Neural cell (in vitro differentiated cells): ENCODE results near the gene ISCA2.

Experiments
- EZH2 ChIP-seq: fragments of 200-600, 300-800 bp; shearing (Covaris generic), sonication (generic); IDR thresholded peaks from 2 replicates; pipeline ENCODE4 v1.6.1; 2014; ENCODE audit warnings: antibody characterized with exemption, low read length, borderline replicate concordance, mild to moderate bottlenecking; ENCODE audit not compliant: insufficient read depth, poor library complexity, severe bottlenecking
- POLR2AphosphoS5 ChIP-seq: IDR thresholded peaks from 2 replicates; pipeline ENCODE4 v1.6.1; 2012
- SMC3 ChIP-seq: fragments of 450-650 bp; conservative IDR thresholded peaks from 2 replicates; pipeline ENCODE4 v1.6.1; 2014; ENCODE audit warnings: antibody characterized with exemption, mild to moderate bottlenecking, moderate library complexity; ENCODE audit not compliant: poor library complexity
- TF ChIP-seq, protein P1 (sequence below): fragments of 450-650 bp; IDR thresholded peaks from 2 replicates; pipeline ENCODE4 v1.5.1; 2014; ENCODE audit warnings: antibody characterized with exemption, mild to moderate bottlenecking, moderate library complexity; ENCODE audit not compliant: poor library complexity, severe bottlenecking
- TF ChIP-seq, protein P2 (sequence below): IDR thresholded peaks from 2 replicates; pipeline ENCODE4 v1.6.1; 2012; ENCODE audit warnings: borderline replicate concordance

DNA sequence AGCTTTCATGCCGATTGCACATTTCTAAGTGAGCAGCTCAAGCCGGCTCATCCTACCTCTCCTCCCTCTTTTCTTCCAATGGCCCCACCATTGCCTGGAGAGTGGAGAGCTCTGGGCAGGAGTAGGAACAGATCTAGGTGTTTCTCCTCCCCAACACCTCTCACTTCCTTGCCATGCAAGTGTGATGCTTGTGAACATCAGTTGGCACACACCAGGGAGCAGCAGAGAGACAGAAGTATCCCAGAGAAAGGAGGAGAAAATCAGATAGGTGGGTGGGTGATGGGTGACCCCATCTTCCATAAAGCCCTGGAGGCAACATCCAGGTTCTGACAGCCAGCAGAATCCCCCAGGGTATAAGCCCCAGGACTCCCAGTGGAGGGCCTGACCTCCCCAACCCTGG is 28.2 kb upstream of the ISCA2 start:
- TF ChIP-seq POLR2AphosphoS5, result no peak
- TF ChIP-seq, protein P1, sequence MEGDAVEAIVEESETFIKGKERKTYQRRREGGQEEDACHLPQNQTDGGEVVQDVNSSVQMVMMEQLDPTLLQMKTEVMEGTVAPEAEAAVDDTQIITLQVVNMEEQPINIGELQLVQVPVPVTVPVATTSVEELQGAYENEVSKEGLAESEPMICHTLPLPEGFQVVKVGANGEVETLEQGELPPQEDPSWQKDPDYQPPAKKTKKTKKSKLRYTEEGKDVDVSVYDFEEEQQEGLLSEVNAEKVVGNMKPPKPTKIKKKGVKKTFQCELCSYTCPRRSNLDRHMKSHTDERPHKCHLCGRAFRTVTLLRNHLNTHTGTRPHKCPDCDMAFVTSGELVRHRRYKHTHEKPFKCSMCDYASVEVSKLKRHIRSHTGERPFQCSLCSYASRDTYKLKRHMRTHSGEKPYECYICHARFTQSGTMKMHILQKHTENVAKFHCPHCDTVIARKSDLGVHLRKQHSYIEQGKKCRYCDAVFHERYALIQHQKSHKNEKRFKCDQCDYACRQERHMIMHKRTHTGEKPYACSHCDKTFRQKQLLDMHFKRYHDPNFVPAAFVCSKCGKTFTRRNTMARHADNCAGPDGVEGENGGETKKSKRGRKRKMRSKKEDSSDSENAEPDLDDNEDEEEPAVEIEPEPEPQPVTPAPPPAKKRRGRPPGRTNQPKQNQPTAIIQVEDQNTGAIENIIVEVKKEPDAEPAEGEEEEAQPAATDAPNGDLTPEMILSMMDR, result no peak
- TF ChIP-seq, protein P2, sequence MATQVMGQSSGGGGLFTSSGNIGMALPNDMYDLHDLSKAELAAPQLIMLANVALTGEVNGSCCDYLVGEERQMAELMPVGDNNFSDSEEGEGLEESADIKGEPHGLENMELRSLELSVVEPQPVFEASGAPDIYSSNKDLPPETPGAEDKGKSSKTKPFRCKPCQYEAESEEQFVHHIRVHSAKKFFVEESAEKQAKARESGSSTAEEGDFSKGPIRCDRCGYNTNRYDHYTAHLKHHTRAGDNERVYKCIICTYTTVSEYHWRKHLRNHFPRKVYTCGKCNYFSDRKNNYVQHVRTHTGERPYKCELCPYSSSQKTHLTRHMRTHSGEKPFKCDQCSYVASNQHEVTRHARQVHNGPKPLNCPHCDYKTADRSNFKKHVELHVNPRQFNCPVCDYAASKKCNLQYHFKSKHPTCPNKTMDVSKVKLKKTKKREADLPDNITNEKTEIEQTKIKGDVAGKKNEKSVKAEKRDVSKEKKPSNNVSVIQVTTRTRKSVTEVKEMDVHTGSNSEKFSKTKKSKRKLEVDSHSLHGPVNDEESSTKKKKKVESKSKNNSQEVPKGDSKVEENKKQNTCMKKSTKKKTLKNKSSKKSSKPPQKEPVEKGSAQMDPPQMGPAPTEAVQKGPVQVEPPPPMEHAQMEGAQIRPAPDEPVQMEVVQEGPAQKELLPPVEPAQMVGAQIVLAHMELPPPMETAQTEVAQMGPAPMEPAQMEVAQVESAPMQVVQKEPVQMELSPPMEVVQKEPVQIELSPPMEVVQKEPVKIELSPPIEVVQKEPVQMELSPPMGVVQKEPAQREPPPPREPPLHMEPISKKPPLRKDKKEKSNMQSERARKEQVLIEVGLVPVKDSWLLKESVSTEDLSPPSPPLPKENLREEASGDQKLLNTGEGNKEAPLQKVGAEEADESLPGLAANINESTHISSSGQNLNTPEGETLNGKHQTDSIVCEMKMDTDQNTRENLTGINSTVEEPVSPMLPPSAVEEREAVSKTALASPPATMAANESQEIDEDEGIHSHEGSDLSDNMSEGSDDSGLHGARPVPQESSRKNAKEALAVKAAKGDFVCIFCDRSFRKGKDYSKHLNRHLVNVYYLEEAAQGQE, result no peak
- TF ChIP-seq EZH2, result no peak
- no peak for TF ChIP-seq SMC3
